HG03439 (cell line): ENCODE measurements around the gene SHISAL2A.

Source experiments
- ATAC-seq: cut with Tn5 transposase; IDR thresholded peaks from one replicate; pipeline ENCODE4 v1.9.1; 2021; ENCODE audit warnings: mild to moderate bottlenecking, moderate library complexity; ENCODE audit not compliant: unreplicated experiment

SHISAL2A gene

GRCh38 chr1:52658795-52659194 lies 25.8 kb downstream of the SHISAL2A start:
- ATAC-seq, result no peak

DNA sequence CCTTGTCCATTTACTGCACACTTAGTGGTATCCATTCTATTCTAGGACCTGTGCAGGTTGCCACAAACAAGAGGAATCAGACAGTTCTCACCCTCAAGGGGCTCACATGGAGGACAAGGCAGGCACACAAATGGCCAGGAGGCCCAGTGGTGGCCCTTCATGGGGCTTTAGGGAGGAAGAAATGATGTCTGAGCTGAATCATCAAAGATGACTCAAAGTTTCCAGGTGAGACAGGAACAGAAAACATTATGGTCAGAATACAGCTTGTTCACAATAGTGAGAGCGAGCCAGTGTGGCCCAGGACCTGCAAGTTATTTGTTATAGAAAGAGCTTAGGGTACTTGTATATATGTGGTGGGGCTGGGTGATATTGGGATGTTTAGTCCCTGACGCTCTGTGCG lies 26.4 kb downstream of the SHISAL2A start:
- ATAC-seq, result no peak

GRCh38 chr1:52659851-52660596 lies 27.1 kb downstream of the SHISAL2A start:
- ATAC-seq, result no peak

DNA sequence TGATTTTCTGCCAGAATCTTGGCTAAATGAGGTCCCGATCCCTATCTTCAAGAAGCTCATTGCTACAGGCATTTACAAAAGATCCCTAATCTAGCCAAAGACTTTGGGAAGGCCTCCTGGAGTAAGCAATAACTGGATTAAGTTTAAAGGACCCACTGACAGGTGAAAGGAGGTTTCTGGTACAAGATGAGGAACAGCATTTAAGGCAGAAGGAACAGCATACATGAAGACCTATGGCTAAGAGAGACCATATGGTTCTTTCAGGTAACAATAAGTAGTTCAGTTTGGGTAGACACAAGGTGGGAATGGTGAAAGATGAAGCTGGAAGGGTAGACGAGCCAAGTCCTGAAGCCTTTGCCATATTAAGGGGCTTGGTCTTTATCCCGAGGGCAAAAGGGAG lies 27.8 kb downstream of the SHISAL2A start:
- ATAC-seq, result no peak

- ATAC-seq, result no peak
These were observed 29.8 kb downstream of the SHISAL2A start for GRCh38 chr1:52662645-52663313.

DNA sequence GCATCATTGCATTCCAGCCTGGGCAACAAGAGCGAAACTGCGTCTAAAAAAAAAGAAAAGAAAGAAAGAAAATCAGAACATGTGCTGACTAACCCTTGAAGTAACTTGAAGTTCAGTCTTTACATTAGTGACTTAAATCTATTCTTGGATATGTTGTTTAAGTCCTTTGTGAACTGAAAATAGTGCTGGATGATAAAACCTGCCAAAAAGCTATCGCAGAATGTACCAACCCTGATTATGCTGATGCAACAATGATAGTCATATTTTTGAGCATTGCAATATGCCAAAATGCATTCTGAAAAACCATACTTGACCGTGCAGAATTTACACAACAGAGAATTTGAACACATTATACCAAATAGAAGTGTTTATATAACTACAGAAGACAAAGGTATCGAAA lies 30.7 kb downstream of the SHISAL2A start:
- ATAC-seq, result no peak

GRCh38 chr1:52665006-52665941 lies 32.3 kb downstream of the SHISAL2A start:
- ATAC-seq, result no peak

DNA sequence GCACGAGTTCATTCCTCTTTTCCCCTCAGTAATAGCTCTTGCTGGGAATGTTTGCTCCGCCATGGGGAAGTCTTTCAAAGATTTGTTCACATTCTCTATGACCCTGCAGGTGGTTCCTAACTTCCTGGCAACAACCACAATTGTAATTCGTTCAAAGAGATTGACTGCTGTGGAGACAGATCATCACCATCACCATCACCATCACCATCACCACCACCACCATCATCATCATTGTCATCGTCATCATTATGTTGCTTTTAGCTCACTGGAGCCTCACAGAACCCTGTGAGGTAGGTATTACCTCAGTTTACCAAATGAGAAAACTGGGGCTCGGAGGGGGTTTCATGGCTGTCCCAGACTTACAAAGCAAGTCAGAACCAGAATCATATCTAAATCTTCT lies 34.3 kb downstream of the SHISAL2A start:
- no peak for ATAC-seq

GRCh38 chr1:52667984-52668383 lies 35.0 kb downstream of the SHISAL2A start:
- ATAC-seq, result no peak

DNA sequence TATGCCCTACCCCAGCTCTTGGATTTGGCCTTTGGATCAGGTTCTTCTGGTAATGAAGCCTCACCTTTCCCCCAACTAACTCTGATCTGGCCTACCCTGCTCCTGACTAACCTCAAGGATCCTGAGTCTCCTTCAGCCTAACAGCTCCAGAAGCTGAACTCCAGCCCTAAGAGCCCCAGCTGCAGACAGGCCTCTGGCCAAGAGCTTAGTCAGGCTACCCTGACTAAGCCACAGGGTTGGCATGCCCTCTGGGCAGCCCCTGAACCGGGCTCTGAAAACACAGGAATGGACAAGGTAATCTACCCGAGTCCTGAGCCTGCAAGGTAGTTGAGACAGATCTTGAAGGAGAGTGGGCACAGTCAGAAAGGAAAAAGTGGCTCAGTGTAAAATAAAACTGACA lies 35.7 kb downstream of the SHISAL2A start:
- ATAC-seq, result no peak

- ATAC-seq, result no peak
These were observed 36.7 kb downstream of the SHISAL2A start for GRCh38 chr1:52669696-52670095.

- ATAC-seq, result no peak
These were observed 37.6 kb downstream of the SHISAL2A start for GRCh38 chr1:52670604-52671003.

DNA sequence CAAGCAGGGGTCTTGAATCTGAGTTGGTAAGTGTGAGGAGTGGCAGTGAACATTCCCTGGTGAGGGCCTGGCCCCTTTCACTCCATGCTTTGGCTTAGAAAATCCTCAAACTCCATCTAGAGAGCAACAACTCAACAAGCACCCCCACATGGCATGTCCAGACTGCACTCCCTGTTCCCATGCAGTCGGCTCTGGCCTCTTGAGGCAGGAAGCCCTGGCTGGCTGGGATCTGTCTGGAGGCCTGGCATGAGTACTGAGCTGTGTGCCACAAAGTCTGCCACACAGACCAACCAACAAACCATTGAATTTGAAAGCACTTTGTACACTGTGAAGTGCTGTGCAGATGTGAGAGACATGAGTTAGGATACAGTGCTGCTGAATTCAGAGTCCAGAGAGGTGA lies 40.0 kb downstream of the SHISAL2A start:
- no peak for ATAC-seq

GRCh38 chr1:52673513-52673912 lies 40.5 kb downstream of the SHISAL2A start:
- ATAC-seq, result no peak

GRCh38 chr1:52674497-52675384 lies 41.8 kb downstream of the SHISAL2A start:
- no peak for ATAC-seq

DNA sequence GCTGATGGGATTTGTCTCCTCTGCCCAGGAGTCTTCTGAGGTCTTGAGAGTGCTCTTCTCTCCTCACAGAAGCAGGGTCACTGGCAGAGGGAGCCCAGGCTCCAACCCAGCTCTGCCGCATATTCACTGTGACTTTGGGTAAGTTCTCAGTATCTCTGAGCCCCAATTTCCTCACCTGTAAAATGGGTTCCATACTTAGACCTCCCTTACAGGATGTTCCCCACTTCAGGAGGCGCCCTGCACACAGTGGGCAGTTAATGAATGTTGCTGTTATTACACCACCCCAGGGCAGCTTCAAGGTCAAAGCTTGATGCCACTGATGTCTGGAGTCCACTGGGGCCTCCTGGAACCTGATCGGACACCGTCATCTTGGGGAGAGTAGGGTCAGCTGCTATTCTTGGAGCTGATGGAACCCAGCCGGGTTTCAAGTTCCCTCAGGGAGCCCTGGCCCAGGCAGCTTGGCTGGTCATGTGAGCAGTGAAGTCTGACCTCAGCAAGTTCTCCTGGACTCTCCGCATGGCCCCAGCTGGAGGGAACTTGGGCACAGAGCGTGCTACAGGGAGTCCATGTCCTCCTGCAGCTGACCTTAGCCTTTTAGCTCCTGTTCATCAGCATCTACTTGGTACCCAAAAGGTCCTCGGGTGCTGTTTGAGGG lies 43.4 kb downstream of the SHISAL2A start:
- no peak for ATAC-seq

- no peak for ATAC-seq
These were observed 44.3 kb downstream of the SHISAL2A start for GRCh38 chr1:52677076-52677806.

GRCh38 chr1:52679048-52679447 lies 46.1 kb downstream of the SHISAL2A start:
- no peak for ATAC-seq

DNA sequence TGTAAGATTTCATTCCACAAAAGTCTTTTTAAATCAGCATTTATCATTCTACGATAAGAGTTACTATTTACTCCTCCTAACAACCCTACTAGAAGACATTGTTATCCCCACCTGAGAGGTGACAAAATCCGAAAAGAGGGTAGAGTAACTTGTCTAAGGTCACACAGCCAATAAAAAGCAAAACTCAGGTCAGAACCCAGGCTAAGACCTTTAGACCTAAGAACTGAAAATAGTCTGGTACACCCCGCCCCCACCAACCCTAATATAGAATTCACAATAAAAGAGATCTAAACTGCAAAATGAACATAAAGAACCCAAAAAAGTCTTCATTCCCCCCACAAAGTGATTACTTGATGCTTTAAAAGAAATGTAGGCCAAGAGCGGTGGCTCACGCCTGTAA lies 46.5 kb downstream of the SHISAL2A start:
- no peak for ATAC-seq
